IPS-18c (cell line): ENCODE measurements around the gene THRAP3.

Experiments used
- H3K4me3 ChIP-seq: 2 replicates; pipeline ENCODE4 v1.7.0; 2013; ENCODE audit warnings: low read depth, mild to moderate bottlenecking, low read length, moderate library complexity; ENCODE audit not compliant: insufficient read depth
- H3K9me3 ChIP-seq: one replicate; pipeline ENCODE4 v1.6.1; 2013; ENCODE audit warnings: mild to moderate bottlenecking, low read length, moderate library complexity; ENCODE audit not compliant: control insufficient read depth, insufficient read depth

The THRAP3 gene

DNA sequence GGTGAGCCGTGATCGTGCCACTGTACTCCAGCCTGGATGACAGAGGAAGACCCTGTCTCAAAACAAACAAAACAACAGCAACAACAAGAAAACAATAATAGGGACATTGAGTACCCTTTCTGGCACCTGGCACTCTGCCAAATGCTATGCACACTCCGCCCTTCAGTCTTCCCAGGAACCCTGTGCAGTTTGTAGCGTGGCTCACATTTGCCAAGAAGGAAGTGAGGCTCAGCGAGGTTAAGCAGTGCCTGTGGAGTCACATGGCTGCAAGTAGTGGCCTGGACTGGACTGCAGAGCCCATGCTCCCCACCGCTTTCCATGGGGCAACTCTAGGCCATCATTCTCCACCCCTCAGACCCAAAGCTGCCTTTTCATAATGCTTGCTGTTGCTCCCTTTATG, 104.5 kb downstream of the THRAP3 start:
- Histone ChIP-seq H3K9me3 (no peaks in the 10 kb centered on the region), H3K4me3 (no peak overlapping the region)

DNA sequence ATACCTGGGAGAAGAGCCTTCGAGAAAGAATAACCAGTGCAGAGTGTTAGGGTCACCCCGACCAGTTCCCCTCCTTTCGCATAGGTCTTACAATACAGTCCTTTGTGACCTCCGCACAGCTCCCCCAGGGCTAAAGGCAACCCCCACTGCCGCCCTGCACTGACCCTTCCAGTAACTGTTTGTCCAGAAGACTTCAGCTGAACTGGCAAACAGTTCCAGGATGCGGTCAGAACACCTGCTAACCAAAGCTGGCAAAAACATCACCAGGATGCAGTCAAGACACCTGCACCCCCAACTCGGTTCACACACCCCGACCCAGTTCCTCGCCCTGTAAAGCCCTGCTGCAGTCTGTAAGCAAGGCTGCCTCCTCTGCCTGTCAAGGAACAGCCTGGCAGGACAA, 105.6 kb downstream of the THRAP3 start:
- Histone ChIP-seq H3K4me3 (no peak overlapping the region), H3K9me3 (no peaks in the 10 kb centered on the region)

DNA sequence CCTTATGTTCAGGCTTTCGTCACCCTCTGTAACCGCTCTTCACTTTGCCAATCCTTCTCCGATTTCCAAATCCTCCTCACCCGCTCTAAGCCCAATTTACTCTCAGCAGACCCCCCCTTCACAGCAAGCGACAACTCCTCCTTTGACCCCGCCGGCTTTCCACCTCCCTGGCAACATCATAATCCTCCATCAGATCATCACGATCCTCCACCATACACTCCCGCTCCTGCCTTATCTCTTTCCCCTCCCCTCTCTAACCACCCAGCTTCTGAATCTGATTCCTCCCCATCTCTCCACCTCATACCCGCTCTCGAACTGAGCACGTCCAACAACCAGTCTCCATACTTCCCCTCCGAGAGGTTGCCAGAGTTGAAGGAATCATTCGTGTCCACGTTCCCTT, 106.7 kb downstream of the THRAP3 start:
- no peak overlapping the region for H3K4me3 ChIP-seq
- H3K9me3 ChIP-seq = no peaks in the 10 kb centered on the region

DNA sequence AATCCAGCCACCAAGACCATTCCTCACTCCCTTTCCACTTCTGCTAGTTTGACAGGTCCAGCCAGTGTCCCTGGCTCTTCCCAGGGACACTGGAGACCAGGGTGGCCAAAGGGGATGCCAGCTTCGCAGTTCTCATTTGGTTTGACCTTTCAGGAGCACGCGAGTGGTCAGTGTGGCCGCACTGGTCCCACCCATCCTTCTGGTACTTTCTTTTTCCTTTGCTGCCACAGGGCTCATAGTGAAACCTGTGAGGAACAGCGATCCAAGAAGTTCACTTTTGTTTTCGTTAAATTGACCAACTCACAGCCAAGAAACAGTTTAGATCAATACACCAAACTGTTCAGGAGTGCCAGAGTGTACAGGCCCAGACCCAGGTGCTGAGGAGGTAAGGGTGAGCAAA, 113.6 kb downstream of the THRAP3 start:
- Histone ChIP-seq H3K9me3 (no peaks in the 10 kb centered on the region), H3K4me3 (no peak overlapping the region)

DNA sequence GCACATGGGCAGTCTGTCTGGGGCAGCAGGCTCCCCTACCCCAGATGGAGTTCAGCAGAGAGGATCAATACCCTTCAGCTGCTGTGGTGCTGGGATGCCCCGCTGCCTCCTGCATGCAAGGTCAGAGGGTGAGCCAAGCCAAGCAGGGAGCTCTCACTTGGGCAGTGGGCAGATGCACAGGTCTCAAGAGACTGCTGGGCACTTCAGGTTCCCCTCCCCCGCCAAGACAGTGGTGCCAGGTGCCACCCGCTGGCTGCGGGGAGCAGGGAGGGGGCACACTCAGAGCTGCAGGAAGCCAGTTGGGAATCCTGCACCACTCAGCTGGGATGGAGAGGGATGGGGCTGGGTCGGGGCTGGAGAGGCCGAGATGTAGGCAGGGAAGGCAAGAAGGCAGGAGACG, 115.0 kb downstream of the THRAP3 start:
- Histone ChIP-seq H3K4me3 (no peak overlapping the region), H3K9me3 (no peaks in the 10 kb centered on the region)

DNA sequence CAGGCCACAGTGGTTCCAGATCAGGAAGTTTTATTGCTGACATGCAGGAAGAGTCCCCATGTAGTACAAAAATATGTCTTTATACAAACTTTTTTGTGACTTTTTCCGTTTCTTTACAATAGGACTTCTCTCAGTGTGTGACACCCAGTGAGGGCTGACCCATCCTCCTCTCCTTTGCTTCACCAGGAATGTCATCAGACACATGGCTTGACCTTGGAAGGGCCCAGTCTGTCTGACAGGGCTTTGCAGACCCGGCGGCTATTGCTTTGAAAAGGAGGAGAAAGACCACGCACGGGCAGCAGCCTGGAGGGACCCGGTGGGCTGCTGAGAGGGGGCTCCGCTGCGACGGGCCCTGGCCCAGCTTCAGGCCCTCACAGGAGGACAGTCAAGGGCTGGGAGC, 115.4 kb downstream of the THRAP3 start:
- Histone ChIP-seq H3K4me3 (no peak overlapping the region), H3K9me3 (no peaks in the 10 kb centered on the region)

DNA sequence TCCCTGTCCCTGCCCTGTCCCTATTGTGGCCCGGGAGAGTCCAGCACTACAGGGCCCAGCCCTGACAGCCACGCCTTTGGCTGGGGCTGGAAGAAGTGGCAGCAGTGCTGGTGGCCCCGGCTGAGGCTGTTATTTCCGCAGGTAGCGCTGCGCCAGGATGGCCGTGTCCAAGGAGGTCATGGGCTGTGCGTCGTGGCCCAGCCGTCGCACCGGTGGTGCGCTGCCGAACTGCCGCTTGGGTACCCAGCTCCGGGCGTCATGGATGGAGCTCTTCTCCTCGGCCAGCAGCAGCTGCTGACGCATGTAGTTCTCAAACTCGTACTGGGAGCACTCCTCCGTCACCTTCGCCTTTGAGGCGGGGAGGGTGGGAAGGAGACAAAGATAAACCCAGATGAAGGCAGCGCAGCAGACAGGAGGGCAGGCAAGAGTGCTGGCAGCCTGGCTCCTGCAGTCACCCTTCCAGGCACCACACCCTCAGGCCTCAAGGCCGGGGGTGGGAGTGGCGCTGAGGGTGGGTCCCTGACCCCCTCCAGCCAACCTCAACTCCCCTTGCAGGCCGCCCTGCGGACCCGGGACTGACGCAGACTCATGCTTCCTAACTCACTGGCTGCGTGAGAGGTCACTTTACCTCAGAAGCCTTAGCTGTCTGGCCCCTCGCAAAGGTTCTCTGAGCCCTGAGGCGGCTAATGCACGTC, 117.5 kb downstream of the THRAP3 start:
- H3K9me3 ChIP-seq = no peaks in the 10 kb centered on the region
- no peak overlapping the region for H3K4me3 ChIP-seq

DNA sequence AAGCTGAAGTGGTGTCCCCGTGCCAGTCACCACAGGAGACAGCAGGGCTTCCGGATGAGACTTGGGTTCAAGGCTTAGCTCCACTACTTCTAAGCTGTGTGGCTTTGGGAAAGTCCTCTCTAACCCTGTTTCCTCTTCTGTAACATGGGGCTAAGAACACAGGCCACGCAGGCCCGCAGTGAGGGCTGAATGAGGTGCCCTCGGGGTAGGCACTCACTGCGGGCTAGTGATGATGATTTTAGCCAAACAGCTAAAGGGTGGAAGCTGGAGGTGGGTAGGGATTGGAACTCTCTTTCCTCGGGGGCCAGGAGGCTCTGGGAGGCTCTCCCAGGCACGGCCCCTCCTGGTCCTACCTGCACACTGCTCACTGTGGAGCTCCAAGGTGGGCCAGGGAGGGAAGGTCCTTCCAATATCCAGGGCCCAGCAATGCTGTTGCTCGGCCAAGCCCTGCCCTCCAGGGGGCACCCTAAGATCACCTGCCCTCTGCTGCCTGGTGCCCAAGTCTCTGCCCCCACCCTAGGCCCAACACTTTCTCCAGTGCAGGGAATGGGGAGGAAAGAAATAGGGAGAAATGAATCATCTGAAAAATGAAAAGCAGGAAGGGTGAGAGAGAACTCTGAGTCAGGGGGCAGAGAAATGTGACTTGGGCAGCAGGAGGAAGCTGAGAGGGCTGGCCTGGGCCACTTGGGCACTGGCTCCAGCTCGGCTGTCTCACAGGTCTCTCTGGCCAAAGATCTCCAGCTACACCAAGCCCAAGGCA, 118.4 kb downstream of the THRAP3 start:
- Histone ChIP-seq H3K4me3 (no peak overlapping the region), H3K9me3 (no peaks in the 10 kb centered on the region)

DNA sequence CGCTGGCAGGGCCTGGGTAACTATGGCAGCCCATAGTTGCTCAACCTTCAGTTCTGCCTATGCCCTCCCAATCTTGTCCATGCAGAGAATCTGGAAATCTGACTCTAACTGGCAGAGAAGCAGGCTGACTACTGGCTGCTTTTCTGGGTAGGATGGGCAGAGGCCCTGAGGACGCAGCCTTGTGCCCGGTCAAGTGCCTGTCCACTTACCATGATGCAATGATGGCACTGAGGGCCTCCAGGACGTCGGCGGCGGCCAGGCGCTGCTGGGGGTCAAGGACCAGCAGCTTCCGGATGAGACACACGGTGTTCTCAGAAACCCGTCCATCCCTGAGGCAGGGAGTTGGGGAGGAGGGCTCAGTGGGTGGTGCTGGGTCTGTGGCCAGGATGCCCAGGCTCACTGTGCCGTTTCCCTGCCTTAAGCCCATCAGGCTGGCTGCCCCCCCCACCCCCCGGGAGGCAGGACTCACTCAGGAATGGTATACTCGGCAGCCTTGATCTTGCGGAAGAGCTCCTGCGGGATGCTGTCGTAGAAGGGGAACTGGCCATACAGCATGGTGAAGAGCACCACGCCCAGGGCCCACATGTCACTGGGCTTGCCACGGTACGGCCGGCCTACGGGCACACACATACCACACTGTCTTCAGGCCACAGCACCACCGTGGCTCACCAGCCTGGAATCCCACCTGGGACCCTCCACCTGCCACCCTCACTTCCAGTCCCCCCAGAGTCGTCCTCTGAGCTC, 119.6 kb downstream of the THRAP3 start:
- Histone ChIP-seq H3K9me3 (no peaks in the 10 kb centered on the region), H3K4me3 (no peak overlapping the region)

DNA sequence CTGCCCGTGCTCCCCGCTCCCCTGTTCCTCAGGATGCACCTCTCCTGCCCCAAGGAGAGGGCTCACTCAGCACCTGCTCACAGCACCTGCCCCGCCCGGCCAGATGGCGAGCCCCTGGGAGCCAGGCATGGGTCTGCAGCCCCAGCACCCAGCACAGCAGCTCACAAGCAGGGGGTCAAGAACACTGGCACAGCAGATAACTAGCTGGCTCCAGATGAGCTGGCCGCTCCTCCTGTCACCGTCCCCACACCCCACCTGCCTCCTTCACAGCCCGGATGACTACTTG, 120.1 kb downstream of the THRAP3 start:
- Histone ChIP-seq H3K9me3 (no peaks in the 10 kb centered on the region), H3K4me3 (no peak overlapping the region)

DNA sequence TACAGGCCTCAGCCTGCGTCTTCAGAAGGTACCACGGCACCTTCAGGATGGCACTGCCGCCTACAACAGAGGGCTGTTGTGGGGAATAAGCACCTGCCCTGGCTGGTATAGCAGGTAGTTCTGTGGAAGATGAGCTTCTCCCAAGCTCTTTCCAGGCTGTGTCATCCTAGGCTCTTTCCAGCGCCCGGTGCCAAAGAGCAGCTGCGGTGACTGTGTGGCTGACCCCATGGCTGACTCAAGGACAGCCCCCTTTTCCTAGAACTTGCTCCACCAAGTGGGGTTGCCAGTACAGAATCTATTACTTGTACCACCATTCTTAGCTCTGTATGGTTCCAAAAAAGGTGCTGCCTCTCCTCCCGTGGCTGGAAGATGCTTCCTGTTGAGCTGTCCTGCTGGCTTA, 121.1 kb downstream of the THRAP3 start:
- no peak overlapping the region for H3K4me3 ChIP-seq
- H3K9me3 ChIP-seq = no peaks in the 10 kb centered on the region

DNA sequence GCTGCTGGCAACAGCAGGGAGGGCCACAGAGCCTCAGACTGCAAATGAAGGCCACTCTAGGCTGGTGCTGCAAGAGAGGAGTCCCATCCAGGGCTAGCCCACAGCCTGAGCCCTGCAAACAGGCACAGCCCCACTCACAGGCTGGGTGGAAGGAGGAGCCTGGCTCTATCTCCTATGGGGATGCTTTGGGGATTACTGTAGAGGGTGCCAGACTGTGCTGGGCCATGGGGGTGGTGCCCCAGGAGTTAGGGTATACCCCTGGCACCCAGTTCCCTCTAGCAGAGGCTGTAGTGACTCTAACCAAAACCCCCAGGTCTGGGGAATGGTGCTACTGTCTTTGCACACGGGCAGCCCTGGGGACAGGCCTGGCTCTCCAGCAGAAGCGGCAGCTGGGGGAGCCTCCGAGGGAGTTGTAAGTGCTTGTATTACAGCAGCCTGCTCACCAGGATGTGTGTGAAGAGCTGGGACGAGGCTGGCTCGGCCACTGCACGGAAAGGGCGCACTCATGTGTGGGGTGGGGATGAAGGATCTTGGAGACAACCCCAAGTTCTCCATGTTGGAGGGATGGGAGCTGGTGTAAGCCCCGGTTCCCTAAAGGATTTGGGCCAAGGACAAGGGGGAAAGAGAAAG, 122.6 kb downstream of the THRAP3 start:
- no peak overlapping the region for H3K4me3 ChIP-seq
- no peaks in the 10 kb centered on the region for H3K9me3 ChIP-seq

DNA sequence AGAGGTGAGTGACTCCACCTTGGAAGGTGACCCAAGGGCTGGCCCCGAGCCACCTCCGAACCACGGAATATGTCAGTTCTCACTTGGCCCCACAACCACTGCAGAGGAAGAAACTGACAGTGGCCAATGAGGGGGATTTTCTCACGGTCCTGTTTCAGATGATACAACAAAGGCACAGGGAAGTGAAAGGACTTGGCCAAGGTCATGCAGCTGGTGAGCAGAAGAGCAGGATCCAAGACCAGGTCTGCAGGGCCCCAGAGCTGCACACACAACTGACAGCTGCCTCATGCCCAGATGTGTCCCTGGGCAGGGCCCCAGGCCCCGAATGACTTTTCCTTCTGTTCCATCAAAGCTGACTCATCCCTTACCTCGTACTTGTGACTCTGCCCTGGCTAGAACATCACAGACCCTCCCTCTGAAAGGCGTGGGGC, 125.0 kb downstream of the THRAP3 start:
- Histone ChIP-seq H3K9me3 (no peaks in the 10 kb centered on the region), H3K4me3 (no peak overlapping the region)

DNA sequence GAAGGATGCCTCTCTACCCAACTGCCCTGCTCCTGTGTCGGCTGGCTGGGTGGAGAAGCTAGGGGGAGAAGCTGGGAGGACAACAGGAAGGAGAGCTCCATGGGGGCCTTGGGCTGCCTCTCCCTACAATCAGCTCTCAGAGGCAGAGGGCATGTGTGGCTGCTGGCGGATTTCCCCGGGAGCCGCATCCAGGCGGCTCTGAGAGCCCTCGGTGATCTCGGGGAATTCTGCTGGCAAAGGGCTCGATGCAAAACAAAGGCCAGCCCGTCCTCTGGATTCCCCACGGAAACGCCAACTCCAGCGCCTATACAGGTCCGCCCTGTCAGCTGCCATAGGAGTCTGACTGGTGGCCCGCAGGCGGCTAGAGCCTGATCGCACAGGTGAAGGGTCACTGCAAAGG, 125.6 kb downstream of the THRAP3 start:
- H3K9me3 ChIP-seq = no peaks in the 10 kb centered on the region

DNA sequence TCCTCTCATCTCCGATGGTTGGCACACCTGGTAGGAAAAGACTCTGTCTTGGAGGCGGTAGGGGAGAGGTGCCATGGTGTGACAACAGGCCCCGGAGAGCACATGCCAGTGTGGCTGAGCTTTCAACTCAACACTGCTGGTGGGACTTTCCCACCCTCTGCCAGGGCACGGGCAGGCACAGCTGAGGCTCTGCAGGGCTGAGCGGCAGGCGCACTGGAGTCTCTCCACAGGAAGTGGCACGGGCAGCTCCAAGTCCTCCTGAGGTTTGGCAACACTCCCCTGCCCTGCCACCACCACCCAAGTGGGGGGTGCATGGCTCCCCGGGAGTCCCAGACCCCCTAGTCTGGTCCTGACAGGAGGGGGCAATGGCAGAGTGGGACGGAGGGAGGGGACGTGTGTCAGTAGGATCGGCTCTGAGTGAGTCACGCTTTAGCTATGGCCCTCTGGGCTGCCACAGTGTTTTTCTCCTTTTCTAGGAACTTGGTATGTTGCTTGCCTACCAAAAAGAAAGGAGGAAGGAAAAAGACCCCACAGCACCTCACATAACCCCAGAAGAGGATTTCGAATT, 126.5 kb downstream of the THRAP3 start:
- Histone ChIP-seq H3K4me3 (no peak overlapping the region), H3K9me3 (no peaks in the 10 kb centered on the region)

More for the DNA sequence above, 125.6 kb downstream of the THRAP3 start:
- H3K4me3 ChIP-seq = no peak overlapping the region

DNA sequence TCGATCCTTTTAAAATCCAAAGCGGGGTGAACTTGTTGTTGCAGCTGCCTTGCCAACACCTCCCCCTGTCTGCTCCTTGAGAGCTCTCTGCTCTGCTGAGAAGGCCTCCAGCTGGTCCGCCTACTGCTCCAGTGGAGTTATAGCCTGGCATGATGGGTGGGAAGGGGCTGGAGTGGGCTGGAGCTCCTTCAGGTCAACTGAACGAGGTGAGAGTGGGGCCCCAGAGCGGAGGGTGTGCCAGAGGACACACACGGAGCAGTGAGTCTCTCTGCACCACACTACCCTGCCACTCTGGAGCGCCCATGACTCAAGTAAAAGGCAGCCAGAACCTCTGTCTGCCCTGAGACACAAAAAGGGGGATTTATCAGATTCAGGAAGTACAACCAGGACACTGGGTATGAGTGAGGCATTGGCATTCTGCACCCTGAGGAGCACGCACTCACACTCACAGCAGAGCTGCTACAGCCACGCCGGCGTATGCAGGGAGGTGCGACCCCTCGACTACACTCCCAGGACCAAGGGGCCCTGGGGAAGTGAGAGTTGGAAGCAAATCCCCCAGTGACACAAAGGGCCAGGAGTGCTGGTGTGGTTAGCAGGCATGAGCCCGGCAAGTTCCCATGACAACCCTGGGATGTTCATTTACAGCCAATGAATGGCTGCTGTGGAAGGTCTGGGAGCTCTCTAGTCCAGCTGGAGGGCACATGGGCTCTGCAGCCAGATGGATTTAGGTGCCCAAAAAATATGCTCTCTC, 127.2 kb downstream of the THRAP3 start:
- Histone ChIP-seq H3K9me3 (no peaks in the 10 kb centered on the region), H3K4me3 (no peak overlapping the region)
